HEK293T (cell line): Measurements from ENCODE around the gene TOR1AIP1.

Experiments
- BHLHE40 ChIP-seq: fragments of 450-650 bp; IDR thresholded peaks from 2 replicates; pipeline ENCODE4 v1.6.1; 2016; ENCODE audit warnings: mild to moderate bottlenecking, moderate library complexity, borderline replicate concordance
- SP1 ChIP-seq: fragments of 450-650 bp; IDR thresholded peaks from 2 replicates; pipeline ENCODE4 v1.6.1; 2017

GRCh38 chr1:179877586-179878265 is 4.4 kb upstream of the TOR1AIP1 start, which contains the start of gene TOR1AIP2:
- no peak for TF ChIP-seq SP1
- TF ChIP-seq BHLHE40, result no peak
